OCI-LY3 (cell line): ENCODE measurements around the gene PKN2.

ENCODE experiments used
- EZH2phosphoT487 ChIP-seq: fragments of 200-600 bp; shearing (Covaris generic); IDR thresholded peaks from 2 replicates; pipeline ENCODE4 v1.6.1; 2018; ENCODE audit warnings: antibody characterized with exemption, mixed run types, low read depth
- TF ChIP-seq, protein P1 (sequence below): fragments of 200-600, 300-600 bp; sonication (generic); IDR thresholded peaks from 2 replicates; pipeline ENCODE4 v1.5.1; 2014; ENCODE audit warnings: antibody characterized with exemption, low read length, low read depth

DNA sequence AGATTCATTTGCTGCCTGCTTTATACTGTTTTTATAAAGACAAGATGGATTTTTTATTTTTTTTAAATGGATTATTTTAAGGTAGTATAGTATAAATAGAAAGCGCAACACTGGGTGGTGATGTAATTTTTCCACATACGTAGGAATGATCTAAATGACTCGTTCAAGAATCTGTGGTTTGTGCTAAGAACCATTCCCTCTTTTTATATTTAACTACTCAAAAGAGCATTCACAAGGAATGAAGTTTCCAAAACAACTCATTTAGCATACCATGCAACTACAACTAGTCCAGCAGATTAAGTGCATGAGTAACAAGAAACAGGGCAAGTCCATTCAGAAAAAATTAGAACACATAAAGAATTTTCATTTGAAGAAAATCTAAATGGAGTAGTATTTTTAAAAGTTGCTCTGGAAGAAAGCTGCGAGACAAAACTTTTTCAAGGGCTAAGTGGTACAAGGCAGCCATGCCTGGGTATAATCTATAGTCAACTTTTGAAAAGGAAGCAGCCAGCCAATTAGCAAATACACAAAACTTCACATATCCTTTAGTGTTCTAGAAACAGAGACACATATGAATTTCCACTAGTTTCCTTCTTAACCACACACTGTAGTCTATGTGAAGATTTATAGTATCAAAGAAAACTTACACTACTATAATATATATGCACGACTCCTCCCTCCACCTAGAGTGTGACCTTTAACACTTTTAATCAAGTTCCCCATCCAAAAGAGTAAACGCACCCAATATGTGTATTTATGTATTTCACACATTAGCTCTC is 183.9 kb downstream of the PKN2 start:
- TF ChIP-seq, protein P1, sequence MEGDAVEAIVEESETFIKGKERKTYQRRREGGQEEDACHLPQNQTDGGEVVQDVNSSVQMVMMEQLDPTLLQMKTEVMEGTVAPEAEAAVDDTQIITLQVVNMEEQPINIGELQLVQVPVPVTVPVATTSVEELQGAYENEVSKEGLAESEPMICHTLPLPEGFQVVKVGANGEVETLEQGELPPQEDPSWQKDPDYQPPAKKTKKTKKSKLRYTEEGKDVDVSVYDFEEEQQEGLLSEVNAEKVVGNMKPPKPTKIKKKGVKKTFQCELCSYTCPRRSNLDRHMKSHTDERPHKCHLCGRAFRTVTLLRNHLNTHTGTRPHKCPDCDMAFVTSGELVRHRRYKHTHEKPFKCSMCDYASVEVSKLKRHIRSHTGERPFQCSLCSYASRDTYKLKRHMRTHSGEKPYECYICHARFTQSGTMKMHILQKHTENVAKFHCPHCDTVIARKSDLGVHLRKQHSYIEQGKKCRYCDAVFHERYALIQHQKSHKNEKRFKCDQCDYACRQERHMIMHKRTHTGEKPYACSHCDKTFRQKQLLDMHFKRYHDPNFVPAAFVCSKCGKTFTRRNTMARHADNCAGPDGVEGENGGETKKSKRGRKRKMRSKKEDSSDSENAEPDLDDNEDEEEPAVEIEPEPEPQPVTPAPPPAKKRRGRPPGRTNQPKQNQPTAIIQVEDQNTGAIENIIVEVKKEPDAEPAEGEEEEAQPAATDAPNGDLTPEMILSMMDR = no peak
- no peak for TF ChIP-seq EZH2phosphoT487
